IPS-NIHi7 (cell line): Measurements from ENCODE around the gene DCTN5.
"Not testable (repeated sequence)": the region's sequence is repeated elsewhere in the genome, so short reads cannot be mapped to it uniquely, and the experiment has no call there.

Source experiments
- DNase-seq: peaks from one replicate; pipeline ENCODE4 v3.0.0; 2012; ENCODE audit warnings: mixed read lengths; ENCODE audit errors: extremely low spot score

DCTN5 gene

DNA sequence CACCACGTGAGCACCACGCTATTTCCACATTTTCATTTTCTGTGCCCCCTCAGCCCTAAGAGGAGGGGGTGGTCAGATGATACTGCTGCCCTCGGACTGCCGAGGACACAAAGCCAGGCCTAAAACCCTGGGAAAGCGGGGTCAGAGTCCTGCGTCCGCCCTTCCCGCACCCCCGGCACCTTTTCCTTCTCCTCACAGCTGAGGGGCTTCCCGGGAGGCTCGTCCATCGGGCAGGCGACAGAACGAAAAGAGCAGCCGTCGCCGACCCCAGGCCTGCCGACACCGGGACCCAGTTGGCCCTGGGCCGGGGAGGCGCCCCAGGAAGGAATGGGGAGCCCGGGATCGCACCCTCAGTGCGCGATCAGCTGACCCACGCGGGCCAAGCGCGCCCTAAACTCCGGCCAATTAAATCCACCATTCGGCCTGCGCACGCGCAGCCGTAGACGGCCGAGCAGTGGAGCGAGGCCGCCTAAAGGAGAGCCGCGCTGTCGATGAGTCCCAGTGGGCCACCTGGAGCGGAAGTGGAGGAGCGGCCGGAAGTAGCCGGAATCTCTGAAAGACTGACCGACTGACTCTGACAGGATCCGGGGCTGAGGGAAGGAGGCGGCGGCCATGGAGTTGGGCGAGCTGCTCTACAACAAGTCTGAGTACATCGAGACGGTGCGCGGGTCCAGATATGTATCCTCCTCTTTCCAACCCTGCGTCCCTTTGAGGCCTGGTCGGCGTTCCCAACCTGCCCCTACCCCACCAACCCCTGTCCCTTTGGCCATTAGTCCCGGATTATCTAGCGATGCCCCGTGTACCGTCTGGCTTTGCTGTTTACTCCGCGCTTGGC, at the start of gene DCTN5, which contains the start of gene PALB2:
Gene DCTN5, plus strand, starts transcription at position 536 of the 835 bp plus-strand sequence. Its CDS starts 77 bp downstream, at position 613.
Gene PALB2, minus strand, starts transcription at position 380 of the 835 bp plus-strand sequence. Its CDS starts 153 bp downstream, at position 227.
- DNase-seq, result peak; percentile 98

DNA sequence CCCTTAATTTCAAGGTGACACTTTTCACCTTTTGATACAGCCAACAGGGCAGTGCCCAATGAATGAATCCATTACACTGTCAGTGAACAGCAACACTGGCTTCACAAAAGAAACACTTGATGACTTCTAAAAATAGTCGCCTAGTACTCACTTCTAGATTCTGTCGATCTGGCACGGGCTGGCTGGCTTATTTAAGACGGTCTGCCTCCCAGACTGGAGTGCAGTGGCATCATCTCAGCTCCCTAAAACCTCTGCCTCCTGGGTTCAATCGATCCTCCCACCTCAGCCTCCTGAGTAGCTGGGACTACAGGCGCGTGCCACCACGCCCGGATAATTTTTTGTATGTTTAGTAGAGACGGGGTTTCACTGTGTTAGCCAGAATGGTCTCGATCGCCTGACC, 47.1 kb upstream of the DCTN5 start:
- no peak for DNase-seq

DNA sequence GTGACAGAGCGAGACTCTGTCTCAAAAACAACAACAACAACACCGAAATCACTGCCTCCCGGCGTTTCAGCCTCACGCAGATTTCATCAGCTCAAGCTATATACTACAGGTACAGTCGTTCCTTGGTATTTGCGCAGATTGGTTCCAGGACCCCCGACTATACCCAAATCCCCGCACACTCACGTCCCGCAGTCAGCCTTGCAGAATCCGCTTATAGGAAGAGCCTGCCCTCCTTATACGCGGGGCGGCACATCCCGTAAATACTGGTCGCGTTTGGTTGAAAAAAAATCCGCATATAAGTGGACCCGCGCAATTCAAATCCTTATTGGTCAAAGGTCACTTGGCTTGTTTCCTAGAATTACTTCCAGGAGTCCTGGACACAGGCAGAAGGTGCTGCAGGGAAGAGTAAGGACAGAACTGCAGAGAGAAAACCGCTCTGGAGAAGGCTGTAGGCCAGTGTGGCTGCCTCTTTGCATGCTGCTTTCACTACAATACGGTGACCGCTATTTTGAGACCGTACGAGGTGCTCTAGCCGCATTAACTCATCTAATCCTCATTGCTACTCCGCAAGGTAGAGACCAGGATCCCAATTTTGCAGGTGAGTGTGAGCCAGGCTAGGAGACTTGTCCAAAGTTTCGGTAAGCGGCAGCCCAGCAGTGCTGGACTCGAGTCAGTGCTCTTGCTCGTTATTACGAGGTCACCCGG, 45.9 kb upstream of the DCTN5 start:
- DNase-seq, result no peak

DNA sequence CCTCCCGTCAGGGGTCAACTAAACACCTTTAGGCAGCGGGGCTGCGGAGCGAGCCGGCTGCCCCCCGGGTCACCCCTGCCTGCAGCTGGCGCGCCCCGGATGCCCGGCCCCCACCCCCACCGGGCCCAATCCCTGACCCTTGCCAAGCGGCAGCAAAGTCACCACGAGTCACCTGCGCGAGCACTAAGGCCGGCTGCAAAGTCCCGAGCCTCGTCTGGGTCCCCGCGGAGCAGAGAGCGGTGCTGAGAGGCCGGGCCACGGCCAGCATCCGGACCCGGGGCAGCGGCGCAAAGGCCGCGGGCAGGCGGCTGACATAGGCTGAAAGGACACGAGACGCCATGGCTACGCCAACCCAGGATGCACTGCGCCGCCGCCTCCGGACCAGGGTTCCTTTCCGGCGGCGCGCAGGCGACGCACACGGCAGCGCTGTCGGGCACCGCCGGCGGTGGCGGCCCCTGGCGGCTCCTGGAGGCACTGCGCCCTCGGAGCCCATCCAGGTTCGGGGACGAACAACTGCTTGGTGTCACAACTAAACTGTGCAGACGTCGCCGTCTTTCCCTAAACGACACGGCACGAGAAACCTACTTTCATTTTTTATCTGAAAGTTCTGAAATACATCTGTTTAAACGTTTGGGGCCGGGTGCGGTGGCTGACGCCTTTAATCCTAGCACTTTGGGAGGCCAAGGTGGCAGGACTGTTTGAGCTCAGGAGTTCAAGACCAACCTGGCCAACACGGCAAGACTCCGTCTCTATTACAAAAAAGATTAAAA, 45.1 kb upstream of the DCTN5 start, which contains the start of gene NDUFAB1:
Gene NDUFAB1, minus strand, starts transcription at position 366 of the 770 bp plus-strand sequence. Its CDS starts 26 bp downstream, at position 340.
- DNase-seq, result peak; percentile 94

DNA sequence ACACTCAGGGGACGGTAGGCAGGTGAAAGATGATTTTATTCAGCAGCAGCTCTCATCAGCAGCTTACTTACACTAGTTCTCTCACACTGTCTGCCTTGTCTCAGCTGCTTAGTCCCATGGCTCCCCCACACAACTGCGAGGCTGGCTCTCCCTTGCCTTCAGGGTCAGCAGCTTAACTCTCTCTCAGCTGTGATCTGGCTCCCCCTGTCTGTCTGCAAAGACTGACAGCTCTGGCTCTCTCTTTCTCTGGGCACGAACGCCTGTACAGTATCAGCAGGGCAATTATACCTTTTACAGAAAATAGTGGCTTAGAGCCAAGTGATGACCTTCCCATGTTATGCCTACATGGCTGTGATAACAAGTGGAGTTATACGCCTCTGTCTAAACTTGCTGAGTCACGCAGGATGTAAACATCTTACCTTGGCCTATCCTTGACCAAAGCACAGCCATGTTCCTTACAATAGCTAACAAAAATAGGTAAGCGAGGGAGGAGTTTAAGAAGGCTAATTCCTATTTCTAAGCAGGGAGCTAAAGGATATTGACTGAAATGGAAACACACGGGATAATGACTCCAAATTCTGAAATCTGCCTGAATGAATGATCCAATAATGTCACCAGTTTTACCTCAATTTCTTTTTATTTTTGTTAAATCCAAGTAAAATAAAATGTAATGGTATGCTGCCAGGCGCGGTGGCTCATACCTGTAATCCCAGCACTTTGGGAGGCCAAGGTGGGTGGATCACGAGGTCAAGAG, 44.1 kb upstream of the DCTN5 start:
- peak; percentile 36 for DNase-seq

DNA sequence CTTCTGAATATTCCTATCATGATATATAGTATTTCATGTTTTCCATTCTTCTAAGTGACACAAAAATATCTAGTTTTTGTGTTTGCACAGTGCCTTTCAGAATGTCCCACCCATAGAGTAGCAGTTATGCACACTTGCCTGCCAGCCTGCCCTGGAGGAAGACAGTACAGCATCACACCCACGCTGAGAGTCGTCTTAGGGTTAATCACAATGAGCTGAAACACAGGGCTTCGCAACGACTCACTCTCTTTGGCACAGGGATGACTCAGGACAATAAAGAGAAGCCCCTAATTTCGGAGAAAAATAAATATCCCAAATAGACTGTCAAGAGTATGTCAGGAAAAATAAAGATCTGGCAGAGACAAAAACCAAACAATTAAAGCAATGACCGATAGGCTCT, 33.5 kb upstream of the DCTN5 start:
- DNase-seq, result no peak

DNA sequence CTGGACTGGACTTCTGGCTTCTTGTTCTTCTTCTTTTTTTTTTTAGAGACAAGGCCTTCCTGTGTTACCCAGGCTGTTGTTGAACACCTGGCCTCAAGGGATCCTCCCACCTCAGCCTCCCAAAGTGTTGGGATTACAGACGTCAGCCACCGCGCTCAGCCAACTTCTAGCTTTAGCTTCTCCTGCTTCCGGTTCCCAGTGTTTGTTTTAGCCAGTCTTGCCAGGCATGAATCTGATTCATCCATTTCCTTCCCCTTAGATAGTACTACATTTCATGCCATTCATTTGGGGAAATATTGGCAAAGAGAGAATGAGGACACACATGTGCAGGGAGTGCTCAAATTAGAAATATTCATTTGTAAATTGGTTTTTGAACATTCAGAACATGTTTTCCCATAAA, 33.1 kb upstream of the DCTN5 start:
- no peak for DNase-seq

DNA sequence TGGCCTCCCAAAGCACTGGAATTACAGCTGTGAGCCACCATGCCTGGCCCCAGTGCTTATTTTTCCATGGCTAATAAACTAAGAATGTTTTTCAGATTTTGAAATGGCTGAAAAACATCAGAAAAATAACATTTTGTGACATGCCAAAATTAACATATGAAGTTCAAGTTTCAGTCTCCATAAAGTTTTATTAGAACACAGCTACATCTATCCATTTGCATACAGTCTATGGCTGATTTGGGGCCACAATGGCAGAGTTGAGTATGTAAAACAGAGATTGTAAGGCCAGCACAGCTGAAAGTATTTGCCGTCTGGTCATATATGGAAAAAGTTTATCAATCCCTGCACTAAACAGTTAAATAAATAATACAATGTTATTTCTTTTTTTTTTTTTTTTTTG, 31.3 kb upstream of the DCTN5 start:
- no peak for DNase-seq

DNA sequence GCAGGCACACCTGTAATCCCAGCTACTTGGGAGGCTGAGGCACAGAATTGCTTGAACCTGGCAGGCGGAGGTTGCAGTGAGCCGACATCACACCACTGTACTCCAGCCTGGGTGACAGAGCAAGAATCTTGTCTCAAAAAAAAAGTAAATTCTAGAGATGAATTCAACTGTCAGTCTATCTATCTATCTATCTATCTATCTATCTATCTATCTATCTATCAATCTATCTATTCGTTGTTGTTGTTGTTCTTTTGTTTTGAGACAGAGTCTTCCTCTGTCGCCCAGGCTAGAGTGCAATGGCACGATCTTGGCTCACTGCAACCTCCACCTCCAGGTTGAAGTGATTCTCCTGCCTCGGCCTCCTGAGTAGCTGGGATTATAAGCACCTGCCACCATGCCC, 30.4 kb upstream of the DCTN5 start:
- not testable (repeated sequence) for DNase-seq

DNA sequence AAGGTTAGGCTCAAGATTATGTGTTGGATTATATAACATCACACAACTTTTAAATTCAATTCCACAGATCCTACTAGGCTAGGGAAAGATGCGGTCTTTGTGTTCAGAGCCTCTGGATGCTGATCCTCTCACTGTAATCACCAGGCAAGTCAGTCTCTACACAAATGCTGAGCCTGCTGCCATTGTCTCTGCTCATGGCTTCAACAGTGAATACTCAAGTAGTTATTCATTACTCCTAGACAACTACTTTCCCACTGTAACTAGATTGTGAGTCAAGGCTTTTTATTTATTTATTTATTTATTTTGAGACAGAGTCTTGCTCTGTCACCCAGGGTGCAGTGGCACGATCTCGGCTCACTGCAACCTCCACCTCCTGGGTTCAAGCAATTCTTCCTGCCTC, 29.3 kb upstream of the DCTN5 start:
- no peak for DNase-seq

DNA sequence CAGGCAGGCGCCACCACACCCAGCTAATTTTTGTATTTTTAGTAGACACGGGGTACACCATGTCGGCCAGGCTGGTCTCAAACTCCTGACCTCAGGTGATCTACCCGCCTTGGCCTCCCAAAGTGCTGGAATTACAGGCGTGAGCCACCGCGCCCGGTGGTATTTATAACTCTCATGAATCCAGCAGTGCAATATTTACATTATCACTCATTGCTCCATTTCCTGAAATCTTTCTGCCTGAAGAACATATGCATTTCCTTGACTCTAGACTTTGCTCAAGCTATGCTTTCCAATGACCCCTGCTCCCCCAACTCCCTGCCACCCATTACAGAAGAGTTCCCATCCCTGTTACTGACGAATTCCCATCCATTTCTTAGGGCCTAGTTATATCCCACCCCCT, 25.5 kb upstream of the DCTN5 start:
- DNase-seq, result no peak

DNA sequence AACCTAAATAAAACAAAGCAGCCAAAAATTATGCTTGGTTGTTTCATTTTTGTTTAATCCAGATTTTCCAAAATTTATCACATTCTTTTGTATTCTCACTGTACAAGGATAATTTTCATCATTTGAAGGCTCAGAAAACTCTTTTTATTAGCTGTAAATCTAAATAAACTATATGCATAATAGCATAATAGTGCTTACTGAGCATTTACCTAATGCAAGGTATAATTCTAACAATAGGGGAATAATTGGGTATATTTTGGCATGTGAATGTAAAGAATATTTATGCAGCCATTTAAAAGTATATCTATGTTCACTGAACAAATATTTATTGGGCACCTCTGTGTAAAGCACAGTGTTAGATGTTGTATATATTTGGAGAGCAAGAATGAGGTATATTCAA, 17.2 kb upstream of the DCTN5 start:
- DNase-seq, result no peak

DNA sequence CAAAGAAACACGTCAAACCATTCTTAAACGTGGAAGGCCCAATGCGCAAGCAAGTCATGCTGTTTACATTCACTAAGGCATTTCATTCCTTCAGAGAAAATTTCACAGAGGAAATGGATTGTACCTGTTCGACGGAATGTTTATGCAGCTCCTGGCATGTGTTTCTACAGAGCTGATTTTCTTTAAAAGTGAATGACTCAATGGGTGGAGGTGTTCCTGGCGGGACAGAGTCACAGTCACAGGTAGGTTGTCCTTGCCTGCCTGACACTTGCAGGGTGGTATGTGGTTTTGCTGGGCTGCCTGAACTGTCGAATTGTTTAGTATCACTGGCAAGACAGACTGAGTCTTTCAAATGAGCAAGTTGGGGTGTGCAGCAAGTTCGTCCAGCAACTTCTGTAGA, 11.8 kb upstream of the DCTN5 start:
- no peak for DNase-seq

DNA sequence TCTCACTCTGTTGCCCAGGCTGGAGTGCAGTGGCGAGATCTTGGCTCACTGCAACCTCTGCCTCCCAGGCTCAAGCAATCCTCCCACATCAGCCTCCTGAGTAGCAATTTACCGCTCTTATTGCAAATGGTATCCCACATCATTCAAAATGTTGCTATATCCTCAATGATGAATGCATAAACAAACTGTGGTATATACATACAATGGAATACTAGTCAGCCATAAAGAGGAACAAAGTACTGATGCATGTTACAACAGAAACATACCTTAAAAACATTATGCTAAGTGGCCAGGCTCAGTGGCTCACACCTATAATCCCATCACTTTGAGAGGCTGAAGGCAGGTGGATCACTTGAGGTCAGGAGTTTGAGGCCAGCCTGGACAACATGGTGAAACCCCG, 9.4 kb upstream of the DCTN5 start:
- DNase-seq, result not testable (repeated sequence)

DNA sequence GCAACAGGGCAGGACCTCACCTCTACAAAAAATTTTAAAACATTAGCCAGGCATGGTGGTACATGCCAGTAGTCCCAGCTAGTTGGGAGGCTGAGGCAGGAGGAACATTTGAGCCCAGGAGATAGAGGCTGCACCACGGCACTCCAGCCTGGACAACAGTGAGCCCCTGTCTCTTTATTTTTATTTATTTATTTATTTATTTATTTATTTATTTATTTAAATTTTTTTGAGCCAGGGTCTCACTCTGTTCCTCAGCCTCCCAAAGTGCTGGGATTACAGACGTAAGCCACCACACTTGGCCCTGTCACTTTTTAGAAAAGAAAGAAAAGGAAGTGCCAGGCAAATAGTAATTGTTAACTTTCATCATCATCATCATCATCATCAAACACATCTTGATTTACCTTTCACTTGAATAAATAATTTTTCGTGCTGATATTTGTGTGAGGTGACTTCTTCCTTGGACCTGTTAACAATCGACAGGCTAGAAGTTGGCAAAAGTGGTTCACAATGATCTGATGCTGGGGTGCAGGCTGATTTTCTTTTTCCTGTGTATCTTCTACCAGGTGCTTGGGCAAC, 6.7 kb upstream of the DCTN5 start:
- no peak for DNase-seq

DNA sequence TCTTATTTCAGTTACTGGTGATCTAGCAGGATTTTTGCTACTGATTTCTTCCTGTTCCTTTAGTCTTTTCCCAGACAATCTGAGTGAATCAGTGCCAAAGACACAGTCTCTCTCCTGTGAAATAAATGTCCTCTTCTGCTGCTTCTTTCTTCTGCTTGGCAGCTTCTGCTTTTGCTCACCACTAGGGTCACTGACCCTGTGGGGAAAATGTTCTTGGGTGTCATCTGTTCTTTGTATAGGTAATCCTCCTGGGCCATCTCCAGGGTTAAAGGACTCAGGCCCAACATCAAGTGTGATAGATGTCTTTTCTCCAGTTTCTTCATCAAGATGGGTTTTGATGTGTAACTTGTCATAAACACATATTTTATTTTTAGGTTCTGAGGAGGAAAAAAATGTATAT, 5.3 kb upstream of the DCTN5 start:
- DNase-seq, result no peak

DNA sequence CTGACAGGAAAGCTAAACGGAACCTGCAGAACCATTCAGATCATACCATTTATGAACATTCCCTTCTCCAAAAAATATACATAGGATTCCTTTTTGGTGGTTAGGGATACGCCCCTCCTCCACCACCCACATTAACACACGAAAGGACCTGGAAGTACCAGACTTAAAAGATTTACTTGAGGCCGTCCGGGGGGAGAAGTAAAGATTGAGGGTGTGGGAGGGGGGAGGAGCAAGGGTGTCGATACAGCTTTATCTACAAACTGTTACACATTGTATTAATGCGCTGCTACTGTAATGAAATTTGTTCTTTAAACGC, 693 bp upstream of the DCTN5 start:
- peak; percentile 37 for DNase-seq

DNA sequence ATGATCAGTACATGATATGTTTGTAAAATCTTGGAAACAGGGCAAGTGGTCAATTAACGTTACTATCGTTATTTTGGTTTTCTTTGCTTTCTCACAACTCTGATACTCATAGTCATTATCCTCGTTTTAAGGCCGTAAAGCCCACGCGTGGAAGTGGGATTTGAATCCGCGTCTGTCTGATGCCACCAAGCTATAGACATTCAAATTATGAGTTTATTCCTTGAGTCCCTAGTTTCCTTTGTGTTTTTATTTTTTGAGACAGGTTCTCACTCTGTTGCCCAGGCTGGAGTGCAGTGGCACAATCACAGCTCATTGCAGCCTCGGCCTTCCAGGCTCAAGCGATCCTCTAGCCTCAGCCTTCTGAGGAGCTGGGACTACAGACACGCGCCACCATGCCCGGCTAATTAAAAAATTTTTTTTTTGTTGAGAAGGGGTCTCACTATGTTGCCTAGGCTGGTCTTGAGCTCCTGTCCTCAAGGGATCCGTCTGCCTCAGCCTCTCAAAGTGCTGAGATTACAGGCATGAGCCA, 1.0 kb downstream of the DCTN5 start:
- DNase-seq, result no peak

DNA sequence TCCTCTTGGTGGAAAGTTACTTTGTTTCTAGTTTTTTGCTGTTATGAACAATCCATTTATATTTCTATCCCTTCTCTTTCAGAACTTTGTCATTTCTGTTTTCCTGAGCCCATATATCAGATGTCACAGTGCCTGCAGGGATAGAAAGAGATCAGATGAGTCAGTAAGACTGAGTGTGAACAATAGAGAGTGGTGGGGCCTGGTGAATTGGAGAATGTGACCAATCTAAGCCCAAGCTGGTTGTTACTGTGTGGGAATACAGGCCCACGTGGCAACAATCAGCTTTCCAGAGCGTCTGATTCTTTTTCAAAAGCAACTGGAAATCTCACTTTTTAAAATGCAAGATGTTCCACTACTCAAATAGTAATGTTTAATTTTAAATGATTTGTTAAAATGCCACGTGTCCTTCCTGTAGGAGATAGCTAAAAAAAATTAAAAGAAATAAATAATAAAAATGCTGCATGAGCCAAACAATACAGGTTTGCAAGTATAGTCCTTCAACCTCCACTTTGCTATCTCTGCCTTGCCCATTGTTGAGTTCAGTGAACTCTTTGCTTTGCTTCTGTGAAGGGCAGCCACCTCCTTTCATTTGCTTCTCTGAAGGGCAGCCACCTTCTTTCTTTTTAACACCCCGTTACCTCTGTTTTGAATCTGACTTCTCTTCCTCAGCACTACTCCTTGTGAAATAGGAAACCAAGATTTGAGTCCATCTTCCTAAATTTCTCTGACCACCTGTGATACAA, 9.6 kb downstream of the DCTN5 start:
- DNase-seq, result no peak

DNA sequence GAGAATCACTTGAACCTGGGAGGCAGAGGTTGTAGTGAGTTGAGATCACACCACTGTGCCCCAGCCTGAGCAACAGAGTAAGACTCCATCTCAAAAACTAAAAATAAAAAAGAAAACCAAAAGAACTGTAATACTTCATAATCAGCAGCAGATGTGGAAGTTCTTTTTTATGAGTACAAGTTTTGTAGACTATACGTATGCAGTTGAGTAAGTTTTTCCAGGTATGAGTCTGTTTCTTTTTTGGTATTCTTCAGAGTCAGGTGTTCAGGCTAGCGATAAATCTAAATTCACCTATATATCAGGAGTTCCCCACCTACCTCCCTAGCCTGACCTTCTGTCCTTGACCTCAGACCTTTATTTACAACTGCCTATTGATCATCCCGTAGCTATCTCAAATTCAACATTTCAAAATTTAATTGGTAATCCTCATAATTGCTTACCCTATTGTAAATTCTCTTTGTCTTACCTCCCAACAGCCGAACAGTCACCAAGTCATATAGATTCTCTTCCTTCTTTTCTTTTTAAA, 10.7 kb downstream of the DCTN5 start:
- no peak for DNase-seq
